Activated CD8-positive, alpha-beta T cell treated with anti-CD3 and anti-CD28 coated beads for 36 hours (primary cell): ENCODE data around the gene FAM110D. TPM values are rescaled to one million over a fixed set of nuclear protein-coding genes. Genes with fewer than 3 reads are reported as not detected.

Source experiments
- ATAC-seq: fragments of 200-7000 bp; cut with Tn5 transposase; one replicate; pipeline ENCODE4 v1.10.0; 2021; ENCODE audit warnings: mild to moderate bottlenecking, moderate library complexity
- CTCF ChIA-PET: fragments of 350-600 bp; sonication (Branson Sonifier 250); formaldehyde crosslinking; loops from one replicate; lab custom pipeline; 2021; ENCODE audit warnings: antibody characterized with exemption; lab: Charles Lee
- POLR2A ChIA-PET: fragments of 350-600 bp; sonication (Branson Sonifier 250); formaldehyde crosslinking; loops from one replicate; lab custom pipeline; 2021; ENCODE audit warnings: antibody characterized with exemption; lab: Charles Lee
- DNase-seq: peaks from one replicate; pipeline ENCODE4 v3.0.0-alpha.2; 2020
- H3K27ac Mint-ChIP-seq: one replicate; pipeline ENCODE4 v1.8.0; 2021; ENCODE audit warnings: mild to moderate bottlenecking, mixed read lengths
- H3K27me3 Mint-ChIP-seq: one replicate; pipeline ENCODE4 v1.8.0; 2021; ENCODE audit warnings: mixed read lengths
- H3K36me3 Mint-ChIP-seq: one replicate; pipeline ENCODE4 v1.8.0; 2021; ENCODE audit warnings: low read depth, mixed read lengths
- H3K4me1 Mint-ChIP-seq: one replicate; pipeline ENCODE4 v1.8.0; 2021; ENCODE audit warnings: low read depth, mixed read lengths
- H3K4me3 Mint-ChIP-seq: one replicate; pipeline ENCODE4 v1.8.0; 2021; ENCODE audit warnings: mild to moderate bottlenecking, moderate library complexity, mixed read lengths
- H3K9me3 Mint-ChIP-seq: one replicate; pipeline ENCODE4 v1.8.0; 2021; ENCODE audit warnings: mixed read lengths
- CTCF ChIP-seq: fragments of 200-600 bp; IDR thresholded peaks from one replicate; pipeline ENCODE4 v1.8.0; 2022; ENCODE audit warnings: antibody characterized with exemption, mild to moderate bottlenecking
- intact Hi-C: fragments of 100-400 bp; cut with micrococcal nuclease; formaldehyde crosslinking; loops from one replicate; pipeline ENCODE4 v1.10.0; 2022
- total RNA-seq, 2 experiments: library from RNA; stranded (reverse); gene quantifications; one replicate each; pipeline ENCODE4 v1.2.3, GENCODE V29; 2021

The FAM110D gene
- total RNA-seq, 2 experiments from 2014 or later: not detected

GRCh38 chr1:26142159-26142558 is 16.7 kb upstream of the FAM110D start:
- ATAC-seq: no peak
- intact Hi-C loops: loop anchor here (10.0 kb wide), 1 partner anchor 107 kb away; no protein-coding TSS in a partner anchor
- no peak overlapping the region for H3K27ac Mint-ChIP-seq
- H3K4me1 Mint-ChIP-seq: peaks cover 19% of the 10 kb centered on the region
- DNase-seq: no peak
- no peaks in the 10 kb centered on the region for H3K36me3 Mint-ChIP-seq
- TF ChIP-seq CTCF: no peak
- no peaks in the 10 kb centered on the region for H3K27me3 Mint-ChIP-seq
- H3K4me3 Mint-ChIP-seq: no peak overlapping the region
- no peaks in the 10 kb centered on the region for H3K9me3 Mint-ChIP-seq
- POLR2A ChIA-PET: interaction anchor here (1.8 kb wide), 1 partner anchor 15 kb away, joined by 6 read pairs; no protein-coding TSS in a partner anchor
- CTCF ChIA-PET: interaction anchor here (0.9 to 7.8 kb wide), 7 partner anchors 18 to 247 kb away, joined by 3 to 164 read pairs (median 6); partner anchors contain the start of gene ZNF593

- Mint-ChIP-seq H3K36me3 (no peaks in the 10 kb centered on the region), H3K27me3 (no peaks in the 10 kb centered on the region), H3K4me3 (no peak overlapping the region), H3K9me3 (no peaks in the 10 kb centered on the region), H3K27ac (no peak overlapping the region), H3K4me1 (peaks cover 5% of the 10 kb centered on the region)
- peak; percentile 95 for TF ChIP-seq CTCF
- ChIA-PET POLR2A (interaction anchor here (0.6 to 1.2 kb wide), 3 partner anchors 11 to 225 kb away, joined by 3 to 4 read pairs (median 3); no protein-coding TSS in a partner anchor), CTCF (interaction anchor here (0.5 to 7.8 kb wide), 41 partner anchors 9 to 275 kb away, joined by 3 to 164 read pairs (median 6); partner anchors contain the start of genes C1orf232, CEP85, EXTL1 and PDIK1L)
- DNase-seq (peak; percentile 91), ATAC-seq (peak; percentile 92)
- intact Hi-C loops: loop anchor here (1.0 to 10.0 kb wide), 2 partner anchors 40 to 110 kb away; no protein-coding TSS in a partner anchor
Measured at GRCh38 chr1:26145041-26145959, 13.6 kb upstream of the FAM110D start.

- peaks cover 5% of the 10 kb centered on the region for H3K4me1 Mint-ChIP-seq
- ChIA-PET POLR2A (interaction anchor here (1.2 kb wide), 1 partner anchor 24 kb away, joined by 4 read pairs; no protein-coding TSS in a partner anchor), CTCF (interaction anchor here (0.6 to 7.8 kb wide), 20 partner anchors 9 to 271 kb away, joined by 3 to 164 read pairs (median 9); partner anchors contain the start of genes C1orf232, PDIK1L and ZNF593)
- no peaks in the 10 kb centered on the region for H3K9me3 Mint-ChIP-seq
- H3K27ac Mint-ChIP-seq: no peak overlapping the region
- no peak for DNase-seq
- TF ChIP-seq CTCF: no peak
- intact Hi-C loops: loop anchor here (1.0 to 10.0 kb wide), 2 partner anchors 41 to 111 kb away; no protein-coding TSS in a partner anchor
- H3K4me3 Mint-ChIP-seq: no peak overlapping the region
- H3K36me3 Mint-ChIP-seq: no peaks in the 10 kb centered on the region
- no peaks in the 10 kb centered on the region for H3K27me3 Mint-ChIP-seq
- ATAC-seq: no peak
Measured at GRCh38 chr1:26145960-26146294, 13.0 kb upstream of the FAM110D start.

GRCh38 chr1:26148887-26149286 is 10.0 kb upstream of the FAM110D start:
- no peak for DNase-seq
- ATAC-seq: no peak
- TF ChIP-seq CTCF: no peak
- Mint-ChIP-seq H3K4me1 (peaks cover 5% of the 10 kb centered on the region), H3K4me3 (no peak overlapping the region), H3K27ac (no peak overlapping the region), H3K9me3 (no peaks in the 10 kb centered on the region), H3K27me3 (no peaks in the 10 kb centered on the region), H3K36me3 (no peaks in the 10 kb centered on the region)
- intact Hi-C loops: loop anchor here (10.0 kb wide), 1 partner anchor 114 kb away; no protein-coding TSS in a partner anchor
- CTCF ChIA-PET: interaction anchor here (1.1 kb wide), 1 partner anchor 44 kb away, joined by 3 read pairs; no protein-coding TSS in a partner anchor
- POLR2A ChIA-PET: no interaction called here
